Ascending aorta (tissue), 2 donors: ENCODE results near the gene TEAD4. TPM values are rescaled to one million over a fixed set of nuclear protein-coding genes. Genes with fewer than 3 reads are reported as not detected.

Experiments used
- DNase-seq, 2 donors: peaks; one replicate each; pipeline ENCODE4 v3.0.0-alpha.2; 2019; ENCODE audit warnings: low spot score in 2 of 2
- H3K27ac ChIP-seq, 2 donors: fragments of 200-600 bp; sonication (generic); one replicate each; pipeline ENCODE4 v1.5.1; 2016 to 2017; ENCODE audit warnings: mild to moderate bottlenecking in 1 of 2
- H3K27me3 ChIP-seq: fragments of 200-600 bp; sonication (generic); one replicate; pipeline ENCODE4 v1.5.1; 2017
- H3K36me3 ChIP-seq, 2 donors: fragments of 200-600 bp; sonication (generic); one replicate each; pipeline ENCODE4 v1.5.1; 2016
- H3K4me1 ChIP-seq, 2 donors: fragments of 200-600 bp; sonication (generic); one replicate each; pipeline ENCODE4 v1.5.1; 2016 to 2017; ENCODE audit warnings: mild to moderate bottlenecking in 1 of 2
- H3K4me3 ChIP-seq, 2 donors: fragments of 200-600 bp; sonication (generic); one replicate each; pipeline ENCODE4 v1.5.1; 2016 to 2017; ENCODE audit warnings: mild to moderate bottlenecking in 1 of 2
- H3K9me3 ChIP-seq, 2 donors: fragments of 200-600 bp; sonication (generic); one replicate each; pipeline ENCODE4 v1.5.1; 2016
- CTCF ChIP-seq, 3 experiments: fragments of 200-600 bp in 2 of 3; fragments of 450-650 bp in 1 of 3; sonication (generic) in 2 of 3; IDR thresholded peaks; one replicate each; pipeline ENCODE4 v1.5.1; 2016 to 2019; ENCODE audit warnings: antibody characterized with exemption in 3 of 3, mild to moderate bottlenecking in 1 of 3, moderate library complexity in 1 of 3
- intact Hi-C: fragments of 100-400 bp; cut with DNase I; formaldehyde crosslinking; loops from one replicate; pipeline ENCODE4 v1.15.1; 2023
- total RNA-seq: library from RNA; depleted of rRNA; stranded (reverse); fragments of >200 nt; gene quantifications from one replicate; pipeline ENCODE4 v1.1.0, GENCODE V29; 2016

Gene TEAD4
- total RNA-seq, 1 donor from 2014 or later, result 76.1 TPM

- TF ChIP-seq CTCF (IDR thresholded peaks at IDR 0.05), result no peak
- intact Hi-C loops, result no loop called here
- Histone ChIP-seq H3K27ac (no peak overlapping the region), H3K4me1 (peaks cover 3 to 8% of the 10 kb centered on the region in 2 donors), H3K27me3 (no peaks in the 10 kb centered on the region), H3K4me3 (no peak overlapping the region), H3K36me3 (peaks cover 0 to 5% of the 10 kb centered on the region in 2 donors), H3K9me3 (no peaks in the 10 kb centered on the region)
- no peak for DNase-seq
These were observed 41.5 kb downstream of the TEAD4 start for GRCh38 chr12:3000548-3001275.

GRCh38 chr12:3002646-3003045 lies 43.4 kb downstream of the TEAD4 start:
- Histone ChIP-seq H3K4me3 (no peak overlapping the region), H3K27ac (no peak overlapping the region), H3K36me3 (peaks cover 0 to 5% of the 10 kb centered on the region in 2 donors), H3K27me3 (no peaks in the 10 kb centered on the region), H3K9me3 (no peaks in the 10 kb centered on the region), H3K4me1 (peaks cover 3 to 8% of the 10 kb centered on the region in 2 donors)
- no peak for DNase-seq
- intact Hi-C loops, result no loop called here
- TF ChIP-seq CTCF (IDR thresholded peaks at IDR 0.05), result no peak

- H3K36me3 ChIP-seq, result peaks cover 0 to 5% of the 10 kb centered on the region in 2 donors
- no peak for DNase-seq
- no peak overlapping the region for H3K4me3 ChIP-seq
- H3K9me3 ChIP-seq, result no peaks in the 10 kb centered on the region
- H3K27me3 ChIP-seq, result no peaks in the 10 kb centered on the region
- H3K27ac ChIP-seq, result no peak overlapping the region
- peaks cover 3 to 5% of the 10 kb centered on the region in 2 donors for H3K4me1 ChIP-seq
- intact Hi-C loops, result no loop called here
- no peak for TF ChIP-seq CTCF (IDR thresholded peaks at IDR 0.05)
These were observed 44.3 kb downstream of the TEAD4 start for GRCh38 chr12:3003357-3003992.

- intact Hi-C loops, result no loop called here
- H3K9me3 ChIP-seq, result no peaks in the 10 kb centered on the region
- no peak overlapping the region for H3K27ac ChIP-seq
- H3K4me3 ChIP-seq, result no peak overlapping the region
- H3K36me3 ChIP-seq, result peaks cover 0 to 5% of the 10 kb centered on the region in 2 donors
- no peaks in the 10 kb centered on the region for H3K4me1 ChIP-seq
- no peak for TF ChIP-seq CTCF (IDR thresholded peaks at IDR 0.05)
- no peaks in the 10 kb centered on the region for H3K27me3 ChIP-seq
- no peak for DNase-seq
These were observed 45.7 kb downstream of the TEAD4 start for GRCh38 chr12:3004655-3005565.

GRCh38 chr12:3005736-3006135 lies 46.5 kb downstream of the TEAD4 start:
- Histone ChIP-seq H3K4me1 (no peaks in the 10 kb centered on the region), H3K27me3 (no peaks in the 10 kb centered on the region), H3K27ac (no peak overlapping the region), H3K9me3 (no peaks in the 10 kb centered on the region), H3K36me3 (peaks cover 3 to 5% of the 10 kb centered on the region in 2 donors), H3K4me3 (no peak overlapping the region)
- TF ChIP-seq CTCF (IDR thresholded peaks at IDR 0.05), result no peak
- DNase-seq, result no peak
- intact Hi-C loops, result no loop called here
